NOMO-1 (cell line): Measurements from ENCODE around the gene DAZL.

ENCODE experiments used
- DNase-seq, 2 experiments: peaks; one replicate each; lab custom pipeline; 2025; ENCODE audit not compliant: unreplicated experiment in 2 of 2; lab: John Stamatoyannopoulos, UW

Gene DAZL, protein sequence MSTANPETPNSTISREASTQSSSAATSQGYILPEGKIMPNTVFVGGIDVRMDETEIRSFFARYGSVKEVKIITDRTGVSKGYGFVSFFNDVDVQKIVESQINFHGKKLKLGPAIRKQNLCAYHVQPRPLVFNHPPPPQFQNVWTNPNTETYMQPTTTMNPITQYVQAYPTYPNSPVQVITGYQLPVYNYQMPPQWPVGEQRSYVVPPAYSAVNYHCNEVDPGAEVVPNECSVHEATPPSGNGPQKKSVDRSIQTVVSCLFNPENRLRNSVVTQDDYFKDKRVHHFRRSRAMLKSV

DNA sequence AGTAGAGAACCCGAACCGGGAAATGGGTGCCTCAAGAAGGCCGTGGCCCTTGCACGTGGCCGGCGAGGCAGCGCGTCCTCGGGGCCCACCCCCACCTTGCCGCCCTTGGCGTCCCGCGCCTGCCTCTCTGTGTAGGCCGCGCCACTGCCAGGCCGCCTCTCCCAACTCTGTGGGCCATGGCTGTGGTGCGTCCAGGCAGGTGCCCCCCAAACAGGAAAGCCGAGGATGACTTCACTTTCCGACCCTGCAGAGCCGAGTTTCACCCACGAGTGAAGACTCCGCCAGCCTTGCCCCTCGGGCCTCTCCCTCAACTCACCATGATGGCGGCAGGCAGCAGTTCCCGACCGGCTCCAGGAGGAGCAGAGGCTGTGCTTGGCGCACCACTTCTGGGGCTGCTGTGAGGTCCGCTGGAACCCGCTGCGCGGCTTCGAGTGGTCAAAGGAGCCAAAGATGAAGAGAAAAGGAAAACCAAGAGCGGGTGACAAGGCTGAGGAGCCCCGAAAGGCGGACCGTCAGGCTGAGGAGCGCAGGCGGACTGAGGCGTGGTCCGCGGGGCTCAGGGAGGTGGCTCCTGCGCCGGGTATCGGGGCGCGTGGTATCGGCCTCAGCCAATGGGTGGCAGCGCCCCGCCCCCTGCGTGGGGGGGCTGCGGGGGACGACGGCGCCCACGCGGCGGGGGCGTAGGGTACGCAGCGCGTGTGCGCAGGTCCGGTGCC lies at the start of gene DAZL:
TSS of gene DAZL (minus strand) at position 537 of the 716 bp plus-strand sequence. CDS start at position 319, 218 bp downstream.
- no peak for DNase-seq

DNA sequence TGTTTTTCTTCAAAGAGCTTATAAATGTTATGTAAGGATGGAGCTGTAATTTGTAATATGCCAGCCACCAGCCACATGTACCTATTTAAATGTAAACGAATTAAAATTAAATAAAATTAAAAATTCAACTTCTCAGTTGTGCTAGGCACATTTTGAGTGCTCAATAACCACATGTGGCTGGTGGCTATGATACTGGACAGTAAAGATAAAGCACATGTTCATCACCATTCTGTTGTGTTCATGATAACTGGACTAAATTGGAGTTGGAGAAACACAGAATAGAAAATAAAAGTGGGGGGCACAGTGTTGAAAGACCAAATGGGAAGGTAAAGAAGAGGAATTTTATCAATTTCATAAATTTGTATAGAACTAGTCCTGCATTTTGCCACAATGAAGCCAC lies 49.8 kb upstream of the DAZL start:
- no peak for DNase-seq

GRCh38 chr3:16653712-16654111 lies 48.5 kb upstream of the DAZL start:
- DNase-seq = no peak

DNA sequence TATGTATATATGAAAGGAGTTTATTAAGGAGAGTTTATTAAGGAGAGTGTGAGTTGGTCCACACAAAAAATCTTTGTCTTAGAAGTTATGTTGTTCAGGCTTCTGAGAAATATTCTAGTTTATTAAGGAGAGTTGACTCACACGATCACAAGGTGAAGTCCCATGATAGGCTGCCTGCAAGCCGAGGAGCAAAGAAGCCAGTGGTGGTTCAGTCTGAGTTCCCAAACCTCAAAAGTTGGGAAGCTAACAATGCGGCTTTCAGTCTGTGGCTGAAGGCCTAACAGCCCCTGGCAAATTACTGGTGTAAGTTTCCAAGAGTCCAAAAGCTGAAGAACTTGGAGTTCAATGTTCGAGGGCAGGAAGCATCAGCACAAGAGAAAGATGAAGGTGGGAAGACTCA lies 42.4 kb upstream of the DAZL start:
- no peak for DNase-seq

DNA sequence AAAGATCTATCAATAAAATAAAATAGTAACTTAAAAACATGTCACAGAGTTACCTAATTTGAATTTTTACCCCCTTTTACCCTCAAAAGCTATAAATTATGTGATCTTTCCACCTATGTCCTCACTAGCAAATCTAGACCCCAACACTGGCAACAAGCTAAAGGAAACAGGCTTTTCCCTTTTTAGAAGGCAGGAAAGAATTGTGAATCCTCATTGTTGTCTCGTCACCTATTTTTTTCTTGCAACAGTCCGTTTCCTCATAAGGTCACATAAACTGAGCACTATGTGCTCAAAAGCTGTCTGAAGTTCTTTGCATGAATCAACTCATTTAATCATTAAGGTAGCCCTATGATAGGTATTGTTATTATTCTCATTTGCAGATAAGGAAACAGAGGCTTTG lies 34.6 kb upstream of the DAZL start:
- no peak for DNase-seq

DNA sequence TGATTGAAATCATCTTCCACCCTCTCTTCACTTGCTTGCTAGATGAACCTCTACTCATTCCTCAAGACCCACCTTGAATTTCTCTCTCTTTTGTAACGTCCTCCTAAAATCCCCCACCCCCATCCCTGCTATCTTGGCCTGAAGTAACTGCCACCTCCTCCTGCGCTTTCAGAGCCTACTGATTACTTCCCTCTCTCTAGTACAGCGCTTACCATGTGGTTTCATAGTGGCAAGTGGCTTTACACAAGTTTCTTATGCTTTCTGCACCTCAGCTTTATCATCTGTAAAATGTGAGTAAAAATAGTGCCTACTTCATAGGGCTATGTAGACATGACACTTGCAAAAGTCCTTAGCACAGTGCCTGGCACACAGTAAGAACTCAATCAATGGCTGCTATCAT lies 28.7 kb upstream of the DAZL start:
- DNase-seq = peak; percentile 38 to 42

DNA sequence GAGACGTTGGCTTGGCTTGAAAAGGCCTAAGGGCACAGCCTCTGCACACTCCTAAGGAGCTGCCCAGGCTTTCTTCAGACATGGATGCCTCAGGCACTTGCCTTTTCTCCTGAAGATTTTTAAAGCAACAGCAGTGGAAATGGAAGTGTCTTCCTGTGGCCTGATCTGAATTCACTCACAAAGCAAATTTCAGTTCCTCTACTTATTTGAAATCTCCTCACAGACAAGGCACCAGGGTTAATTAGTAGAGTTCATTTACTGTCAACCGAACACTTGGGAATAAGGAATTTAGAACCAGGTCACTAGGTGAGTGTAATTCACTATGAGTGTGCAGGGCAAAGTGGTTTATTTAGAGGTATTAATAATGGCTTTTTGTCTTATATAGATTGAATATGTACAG lies 27.2 kb upstream of the DAZL start:
- no peak for DNase-seq

- DNase-seq = no peak
Observed at GRCh38 chr3:16618721-16619120, 13.5 kb upstream of the DAZL start.

- DNase-seq = peak; percentile 53 to 68
Observed at GRCh38 chr3:16617155-16617554, 11.9 kb upstream of the DAZL start.

DNA sequence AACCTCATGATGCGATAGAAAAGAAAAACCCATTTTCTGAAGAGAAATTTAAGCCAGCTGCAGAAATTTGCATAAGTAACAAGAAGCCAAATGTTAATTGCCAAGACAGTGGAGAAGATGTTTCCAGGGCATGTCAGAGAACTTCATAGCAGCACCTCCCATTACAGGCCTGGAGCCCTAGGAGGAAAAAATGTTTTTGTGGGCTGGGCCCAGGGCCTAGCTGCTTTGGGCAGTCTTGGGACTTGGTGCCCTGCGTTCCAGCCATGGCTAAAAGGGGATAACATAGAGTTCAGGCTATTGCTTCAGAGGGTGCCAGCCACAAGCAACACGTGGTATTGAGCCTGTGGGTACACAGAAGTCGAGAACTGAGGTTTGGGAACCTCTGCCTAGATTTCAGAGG lies 10.9 kb upstream of the DAZL start:
- DNase-seq = no peak

DNA sequence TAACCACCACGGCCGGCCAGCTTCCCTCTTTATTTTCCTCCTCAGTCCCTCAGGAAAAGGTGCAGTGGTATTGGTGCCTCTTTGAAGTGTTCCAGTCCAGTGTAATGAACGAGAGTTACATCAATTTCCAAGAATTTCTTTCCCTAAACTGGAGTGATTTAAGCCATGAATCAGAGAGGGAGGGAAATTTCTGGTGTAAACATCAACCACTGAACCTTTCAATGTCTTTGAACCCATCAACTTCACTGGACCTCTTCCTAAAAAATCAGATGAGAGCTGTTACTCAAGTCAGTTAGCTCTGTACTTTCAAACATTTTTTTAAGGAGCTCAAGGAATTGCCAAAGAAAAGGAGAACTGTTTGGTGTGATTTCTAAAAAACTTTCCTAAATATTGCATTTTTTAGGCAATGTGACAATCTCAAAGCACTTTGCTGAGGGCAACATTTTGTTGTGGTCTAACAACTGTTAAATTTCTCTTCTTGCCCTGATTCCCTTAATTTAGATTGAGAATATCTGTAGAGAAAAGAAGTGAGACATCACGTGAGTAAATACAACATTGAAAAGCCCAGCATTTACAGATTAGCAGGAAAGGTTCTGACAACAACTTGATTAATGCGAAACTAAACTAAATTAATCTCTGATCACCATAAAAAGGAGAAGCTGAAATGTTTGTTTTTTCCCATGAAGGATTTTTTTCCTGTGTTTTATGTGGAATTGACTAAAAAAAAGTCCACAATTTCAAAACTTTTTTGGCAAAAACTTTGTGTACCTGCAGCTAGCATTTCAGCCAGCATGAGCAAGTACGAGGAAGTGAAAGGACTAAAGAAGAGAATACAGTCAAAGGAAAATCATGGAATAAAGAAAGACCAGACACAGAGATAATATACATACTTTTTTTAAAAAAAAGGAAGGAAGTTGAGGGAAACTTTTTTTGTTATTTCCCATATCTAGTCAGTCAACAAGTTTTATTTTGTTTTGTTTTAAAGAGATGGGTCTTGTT lies 9.1 kb upstream of the DAZL start:
- no peak for DNase-seq

DNA sequence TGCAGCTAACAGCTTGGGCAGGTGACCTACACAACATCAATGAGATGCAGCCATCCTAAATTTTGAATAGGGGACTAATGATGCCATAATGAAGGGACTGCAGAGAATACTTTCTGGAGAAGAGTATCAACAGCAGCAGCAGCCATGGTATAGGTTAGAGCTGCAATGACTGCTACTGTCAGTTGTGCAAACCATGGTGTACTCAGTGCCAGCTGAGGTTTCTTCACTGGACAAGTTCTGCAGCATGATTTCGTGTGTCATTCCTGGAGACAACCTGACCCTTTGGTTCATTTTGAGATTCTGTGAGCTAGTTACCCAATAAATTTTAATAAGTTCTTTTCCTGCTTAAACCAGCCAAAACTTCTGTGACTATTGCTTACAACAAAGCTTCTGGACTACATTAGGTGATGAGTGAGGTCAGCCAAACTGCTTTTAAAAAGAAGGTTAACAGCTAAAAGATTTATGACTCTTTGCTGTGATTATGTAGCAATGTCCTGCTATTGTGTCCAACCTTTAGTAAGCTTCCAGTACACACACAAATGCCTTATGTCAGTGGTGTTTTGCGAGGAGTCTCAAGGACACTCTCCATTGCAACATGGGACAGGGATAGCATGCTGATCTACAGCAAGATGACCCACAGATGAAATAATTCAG lies 4.8 kb upstream of the DAZL start:
- no peak for DNase-seq

GRCh38 chr3:16608816-16609215 lies 3.6 kb upstream of the DAZL start:
- no peak for DNase-seq

DNA sequence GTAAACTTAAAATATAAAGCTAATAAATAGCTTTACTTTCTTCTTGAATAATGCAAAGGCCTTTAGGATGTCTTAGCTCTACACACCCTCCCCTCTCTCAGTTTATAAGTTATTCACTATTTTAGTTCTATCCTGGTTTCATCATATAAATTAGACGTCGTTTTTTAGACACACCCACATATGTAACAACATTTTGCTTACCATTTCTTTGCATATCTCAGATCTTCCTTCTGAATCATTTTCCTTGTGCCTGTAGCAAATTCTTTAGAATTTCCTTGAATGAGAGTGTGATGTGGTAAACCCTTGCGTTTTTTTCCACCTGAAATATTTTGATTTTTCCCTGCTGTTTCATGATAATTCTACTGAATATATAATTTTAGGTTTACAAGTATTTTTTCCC lies 2.5 kb upstream of the DAZL start:
- DNase-seq = no peak

- no peak for DNase-seq
Observed at GRCh38 chr3:16606398-16606797, 1.2 kb upstream of the DAZL start.

DNA sequence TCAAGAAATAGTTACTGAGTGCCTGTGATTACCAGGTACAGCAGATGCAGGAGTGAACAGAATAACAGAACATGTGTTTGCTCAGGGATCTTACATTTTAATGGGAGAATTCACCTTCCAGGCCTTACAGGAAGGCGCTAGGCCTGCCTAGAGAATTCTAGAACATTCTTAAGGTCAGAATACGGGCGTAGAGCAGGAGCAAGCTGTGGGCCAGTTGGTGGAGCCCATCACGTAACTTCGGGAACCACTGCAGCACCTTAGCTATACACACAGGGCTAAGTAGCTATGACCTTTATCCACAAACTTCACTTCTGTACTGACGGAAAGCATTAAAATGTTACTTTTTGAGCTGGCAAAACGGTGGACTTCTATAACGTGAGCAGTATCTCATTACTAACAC lies 743 bp upstream of the DAZL start:
- no peak for DNase-seq

DNA sequence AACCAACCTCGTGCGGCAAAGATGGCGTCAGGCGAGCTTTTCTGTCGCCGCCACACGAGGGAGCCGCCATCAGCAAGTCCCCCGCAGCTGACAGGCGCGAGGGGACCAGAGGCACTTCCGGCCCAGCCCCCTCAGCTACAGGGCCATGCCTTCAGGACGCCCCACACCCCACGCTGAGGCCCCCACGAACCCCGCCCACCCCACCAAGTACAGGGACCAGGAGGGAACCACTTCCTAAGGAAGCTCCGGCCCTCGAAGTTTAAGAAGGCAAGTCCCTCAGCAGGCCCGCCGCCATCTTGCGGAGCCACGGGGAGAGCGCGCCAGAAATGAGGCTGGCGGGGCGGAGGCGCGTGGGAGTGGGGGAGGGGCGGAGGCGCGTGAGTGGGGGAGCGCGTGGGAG lies 790 bp downstream of the DAZL start:
- no peak for DNase-seq

GRCh38 chr3:16601537-16602005 lies 3.7 kb downstream of the DAZL start:
- DNase-seq = no peak

DNA sequence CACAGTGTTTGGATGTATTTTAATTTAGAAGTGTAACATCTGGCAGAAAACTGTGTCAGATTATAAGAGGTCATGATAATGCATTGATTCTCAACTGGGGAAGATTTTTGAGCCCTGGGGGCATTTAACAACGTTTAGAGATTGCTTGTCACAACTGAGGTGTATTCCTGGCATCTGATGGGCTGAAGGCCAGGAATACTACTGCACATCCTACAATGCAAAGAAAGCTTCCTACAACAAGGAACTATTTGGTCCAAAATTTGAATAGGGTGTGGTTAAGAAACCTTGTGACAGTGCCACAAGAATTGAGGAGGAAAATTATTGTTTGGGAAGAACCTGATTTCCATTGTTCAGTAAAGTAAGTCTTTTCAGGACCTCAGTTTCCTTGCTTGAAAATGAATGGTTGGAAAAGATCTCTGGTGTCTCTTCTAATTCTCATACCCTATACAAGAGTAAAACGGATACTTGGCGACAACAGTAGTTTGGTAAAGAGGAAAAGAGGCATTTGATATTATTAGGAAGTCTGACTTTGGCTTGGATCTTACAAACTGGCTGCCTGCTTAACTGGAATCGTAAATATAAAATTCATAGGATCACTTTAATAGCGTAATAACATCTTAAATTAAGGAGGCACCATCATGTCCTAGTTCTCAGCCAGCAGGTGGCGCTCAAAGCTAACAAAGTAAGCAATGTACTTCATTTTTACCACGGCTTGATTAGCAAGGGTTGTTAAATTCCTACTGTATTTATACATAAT lies 4.3 kb downstream of the DAZL start:
- peak; percentile 8 to 62 for DNase-seq

GRCh38 chr3:16599694-16600093 lies 5.5 kb downstream of the DAZL start:
- DNase-seq = no peak
